ENCODE results near the gene EPB41L1. TPM values are rescaled to one million over a fixed set of nuclear protein-coding genes. Genes with fewer than 3 reads are reported as not detected.

EPB41L1 gene
- total RNA-seq, 1 experiment from 2014 or later: 38.7 TPM

DNA sequence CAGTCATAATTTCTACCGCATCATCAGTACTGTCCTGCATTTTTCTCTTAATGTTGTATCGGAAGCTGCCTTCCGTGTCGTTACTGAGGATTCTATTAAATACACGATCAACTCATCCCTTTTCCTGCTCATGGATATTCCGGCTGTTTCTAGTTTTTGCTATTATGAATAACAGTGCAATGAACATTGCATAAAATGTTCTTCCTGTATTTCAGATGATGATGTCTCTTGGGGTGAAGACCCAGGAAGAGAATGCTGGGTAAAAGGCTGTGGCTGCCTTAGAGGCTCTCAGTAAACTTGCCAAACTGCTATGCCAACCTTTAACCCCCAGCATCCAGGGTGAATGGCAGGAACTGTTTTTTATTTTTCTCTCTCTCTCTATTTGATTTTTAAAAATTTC lies 24.1 kb upstream of the EPB41L1 start:
- Mint-ChIP-seq H3K4me1 (0 out of 2 replicates have a peak, but pooled peaks cover 5% of the 10 kb centered on the region), H3K4me3 (no peak overlapping the region), H3K36me3 (no peaks in the 10 kb centered on the region), H3K27ac (no peak overlapping the region), H3K9me3 (no peaks in the 10 kb centered on the region), H3K27me3 (ENCODE audit: low read depth) (no peaks in the 10 kb centered on the region)
- ATAC-seq: no peak
- ChIA-PET POLR2A (no interaction called here), CTCF (no interaction called here)
- no peak for TF ChIP-seq NR2C2 (CRISPR knock-in tag; IDR thresholded peaks at IDR 0.05)
- no peak for TF ChIP-seq ZNF317 (CRISPR knock-in tag; IDR thresholded peaks at IDR 0.05; ENCODE audit: borderline replicate concordance, low read depth)
- TF ChIP-seq, protein P1, sequence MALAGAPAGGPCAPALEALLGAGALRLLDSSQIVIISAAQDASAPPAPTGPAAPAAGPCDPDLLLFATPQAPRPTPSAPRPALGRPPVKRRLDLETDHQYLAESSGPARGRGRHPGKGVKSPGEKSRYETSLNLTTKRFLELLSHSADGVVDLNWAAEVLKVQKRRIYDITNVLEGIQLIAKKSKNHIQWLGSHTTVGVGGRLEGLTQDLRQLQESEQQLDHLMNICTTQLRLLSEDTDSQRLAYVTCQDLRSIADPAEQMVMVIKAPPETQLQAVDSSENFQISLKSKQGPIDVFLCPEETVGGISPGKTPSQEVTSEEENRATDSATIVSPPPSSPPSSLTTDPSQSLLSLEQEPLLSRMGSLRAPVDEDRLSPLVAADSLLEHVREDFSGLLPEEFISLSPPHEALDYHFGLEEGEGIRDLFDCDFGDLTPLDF (CRISPR knock-in tag; IDR thresholded peaks at IDR 0.05): no peak
- no peak for TF ChIP-seq EMX1 (CRISPR knock-in tag; IDR thresholded peaks at IDR 0.05)
- TF ChIP-seq ZNF671 (CRISPR knock-in tag; IDR thresholded peaks at IDR 0.05): no peak
- no peak for TF ChIP-seq KAT7 (CRISPR knock-in tag; IDR thresholded peaks at IDR 0.05; ENCODE audit: borderline replicate concordance)
- no peak for TF ChIP-seq ZNF232 (CRISPR knock-in tag; IDR thresholded peaks at IDR 0.05)
- no peak for DNase-seq (ENCODE audit: low spot score)

DNA sequence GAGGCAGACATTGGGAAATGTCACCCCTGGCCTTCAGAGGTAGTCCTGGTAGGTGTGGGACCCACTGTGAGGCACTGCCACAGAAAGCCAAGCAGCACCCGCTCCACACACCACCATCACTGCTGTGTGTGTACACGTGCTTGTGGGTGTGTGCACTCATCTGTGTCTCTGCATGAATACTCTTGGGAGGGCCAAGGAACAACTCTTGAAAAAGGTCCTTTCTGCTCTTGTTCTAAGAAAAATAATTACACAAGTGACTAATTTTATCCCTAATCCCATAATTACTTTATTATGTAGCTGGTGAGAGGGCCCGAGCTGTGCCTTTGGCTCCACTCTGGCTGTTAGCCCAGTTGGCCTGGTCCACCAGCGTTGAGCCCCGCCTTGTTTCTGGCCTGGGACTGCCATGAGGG lies 21.7 kb upstream of the EPB41L1 start:
- no peaks in the 10 kb centered on the region for H3K27me3 Mint-ChIP-seq (ENCODE audit: low read depth)
- no peaks in the 10 kb centered on the region for H3K36me3 Mint-ChIP-seq
- ChIA-PET POLR2A (no interaction called here), CTCF (interaction anchor here (2.0 to 2.6 kb wide), 3 partner anchors 138 to 178 kb away, joined by 6 to 22 read pairs (median 11); partner anchors contain the start of gene SCAND1)
- ATAC-seq: no peak
- no peak overlapping the region for H3K4me3 Mint-ChIP-seq
- 0 out of 2 replicates have a peak, but pooled peaks cover 3% of the 10 kb centered on the region for H3K4me1 Mint-ChIP-seq
- no peak for DNase-seq (ENCODE audit: low spot score)
- TF ChIP-seq ZNF423 (CRISPR knock-in tag; IDR thresholded peaks at IDR 0.05) (no peak), CREM (CRISPR knock-in tag; IDR thresholded peaks at IDR 0.05) (no peak), ZNF263 (CRISPR knock-in tag; IDR thresholded peaks at IDR 0.05; ENCODE audit: low read depth) (no peak), MXD4 (CRISPR knock-in tag; IDR thresholded peaks at IDR 0.05; ENCODE audit: borderline replicate concordance) (no peak), ELF4 (CRISPR knock-in tag; IDR thresholded peaks at IDR 0.05; ENCODE audit: low read depth) (no peak), TP53 (CRISPR knock-in tag; IDR thresholded peaks at IDR 0.05) (no peak), NFATC4 (CRISPR knock-in tag; IDR thresholded peaks at IDR 0.05) (no peak), ZBTB21 (CRISPR knock-in tag; IDR thresholded peaks at IDR 0.05; ENCODE audit: borderline replicate concordance) (no peak), ZNF232 (CRISPR knock-in tag; IDR thresholded peaks at IDR 0.05) (no peak), SP1 (CRISPR knock-in tag; conservative IDR thresholded peaks at IDR 0.05) (no peak), KAT7 (CRISPR knock-in tag; IDR thresholded peaks at IDR 0.05; ENCODE audit: borderline replicate concordance) (no peak), GTF2I (CRISPR knock-in tag; conservative IDR thresholded peaks at IDR 0.05) (no peak), FOXK1 (CRISPR knock-in tag; IDR thresholded peaks at IDR 0.05) (no peak), RORB (CRISPR knock-in tag; IDR thresholded peaks at IDR 0.05) (no peak), TCF7 (CRISPR knock-in tag; IDR thresholded peaks at IDR 0.05; ENCODE audit: low read depth) (no peak), MYBL2 (CRISPR knock-in tag; IDR thresholded peaks at IDR 0.05) (no peak), TEAD1 (CRISPR knock-in tag; IDR thresholded peaks at IDR 0.05) (no peak)
- TF ChIP-seq, protein P2, sequence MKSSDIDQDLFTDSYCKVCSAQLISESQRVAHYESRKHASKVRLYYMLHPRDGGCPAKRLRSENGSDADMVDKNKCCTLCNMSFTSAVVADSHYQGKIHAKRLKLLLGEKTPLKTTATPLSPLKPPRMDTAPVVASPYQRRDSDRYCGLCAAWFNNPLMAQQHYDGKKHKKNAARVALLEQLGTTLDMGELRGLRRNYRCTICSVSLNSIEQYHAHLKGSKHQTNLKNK (CRISPR knock-in tag; IDR thresholded peaks at IDR 0.05): no peak
- TF ChIP-seq, protein P3, sequence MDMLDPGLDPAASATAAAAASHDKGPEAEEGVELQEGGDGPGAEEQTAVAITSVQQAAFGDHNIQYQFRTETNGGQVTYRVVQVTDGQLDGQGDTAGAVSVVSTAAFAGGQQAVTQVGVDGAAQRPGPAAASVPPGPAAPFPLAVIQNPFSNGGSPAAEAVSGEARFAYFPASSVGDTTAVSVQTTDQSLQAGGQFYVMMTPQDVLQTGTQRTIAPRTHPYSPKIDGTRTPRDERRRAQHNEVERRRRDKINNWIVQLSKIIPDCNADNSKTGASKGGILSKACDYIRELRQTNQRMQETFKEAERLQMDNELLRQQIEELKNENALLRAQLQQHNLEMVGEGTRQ (CRISPR knock-in tag; IDR thresholded peaks at IDR 0.05): no peak
- TF ChIP-seq, protein P4, sequence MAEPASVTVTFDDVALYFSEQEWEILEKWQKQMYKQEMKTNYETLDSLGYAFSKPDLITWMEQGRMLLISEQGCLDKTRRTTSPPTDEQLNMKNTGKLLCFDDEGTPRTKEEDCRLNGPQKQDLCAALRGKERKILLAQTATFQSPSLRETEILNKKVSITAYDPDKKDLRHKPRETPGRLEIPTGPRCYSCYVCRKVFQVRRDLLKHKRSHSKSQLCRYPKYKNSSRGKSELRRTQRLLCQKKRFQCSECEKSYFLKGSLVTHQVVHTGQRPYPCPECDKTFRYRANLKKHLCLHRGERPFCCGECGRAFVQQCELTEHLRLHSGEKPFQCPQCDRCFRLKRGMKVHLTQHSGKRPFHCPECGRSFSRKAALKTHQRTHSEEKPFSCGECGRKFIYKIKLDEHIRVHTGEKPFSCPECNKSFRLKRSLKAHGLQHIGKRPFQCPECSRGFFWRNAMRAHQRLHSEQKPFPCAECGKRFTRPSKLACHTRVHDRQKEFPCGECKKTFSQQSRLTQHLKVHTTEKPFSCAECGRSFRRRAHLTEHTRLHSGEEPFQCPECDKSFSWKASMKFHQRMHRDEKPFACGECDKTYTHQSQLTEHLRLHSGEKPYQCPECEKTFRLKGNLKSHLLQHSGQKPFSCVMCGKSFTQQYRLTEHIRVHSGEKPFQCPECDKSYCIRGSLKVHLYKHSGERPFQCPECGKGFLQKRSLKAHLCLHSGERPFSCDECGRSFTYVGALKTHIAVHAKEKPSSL (CRISPR knock-in tag; conservative IDR thresholded peaks at IDR 0.05): no peak
- no peak overlapping the region for H3K27ac Mint-ChIP-seq
- H3K9me3 Mint-ChIP-seq: no peaks in the 10 kb centered on the region
